ENCODE measurements around the gene LRIT2. TPM values are rescaled to one million over a fixed set of nuclear protein-coding genes. Genes with fewer than 3 reads are reported as not detected.

LRIT2 gene
- total RNA-seq, 1 experiment from 2014 or later, result not detected

- H3K9me3 Mint-ChIP-seq, result no peaks in the 10 kb centered on the region; a peak in 1 of 5 replicates
- 0 out of 4 replicates have a peak, but pooled peaks cover under 1% of the 10 kb centered on the region in 2 experiments for H3K4me1 Mint-ChIP-seq
- no peak overlapping the region for H2BK120ac ChIP-seq (ENCODE audit: low read depth, low read length, poor library complexity, severe bottlenecking)
- H3K27me3 ChIP-seq (ENCODE audit: insufficient read depth, low read length), result peaks cover 3% of the 10 kb centered on the region; the same call in 1 of the 2 replicates
- H3K14ac ChIP-seq (ENCODE audit: insufficient read depth, low read length), result no peak overlapping the region
- no peak overlapping the region for H3K4me3 Mint-ChIP-seq
- no peak overlapping the region for H4K8ac ChIP-seq (replicated peaks; ENCODE audit: insufficient read length, low read depth, low read length)
- no peak overlapping the region for H3K56ac ChIP-seq (ENCODE audit: insufficient read length, low read depth, low read length)
- H3K9me3 ChIP-seq (ENCODE audit: control insufficient read depth, low read depth, low read length), result no peaks in the 10 kb centered on the region
- no peak overlapping the region for H3K27ac ChIP-seq (ENCODE audit: insufficient read length, low read depth, low read length)
- no peaks in the 10 kb centered on the region for H3K79me1 ChIP-seq (ENCODE audit: insufficient read depth, low read depth, low read length, poor library complexity, severe bottlenecking)
- H3K18ac ChIP-seq (ENCODE audit: insufficient read length, low read depth, low read length), result no peak overlapping the region
- no peak overlapping the region for H3T11ph ChIP-seq (ENCODE audit: low read length)
- no peak overlapping the region for H3K9ac ChIP-seq (ENCODE audit: extremely low read depth, insufficient read length, low read length)
- TF ChIP-seq CTCF (conservative IDR thresholded peaks at IDR 0.05), result no peak
- H2AFZ ChIP-seq (ENCODE audit: low read length), result no peak overlapping the region
- WGBS (ENCODE audit: extremely low coverage, insufficient read length, low lambda C conversion rate), result no CpG with 5 or more reads among the region's 3 CpGs
- H3K27ac Mint-ChIP-seq, result no peak overlapping the region; a peak in 1 of 7 replicates
- H3K23me2 ChIP-seq (ENCODE audit: insufficient read length, low read depth, low read length, poor library complexity, severe bottlenecking), result no peaks in the 10 kb centered on the region
- no peaks in the 10 kb centered on the region; the same call in 1 of the 2 replicates for H3K4me1 ChIP-seq (ENCODE audit: insufficient read depth, low read length)
- no peak overlapping the region for H4K5ac ChIP-seq (ENCODE audit: insufficient read length, low read depth, low read length)
- H4K20me1 ChIP-seq (ENCODE audit: control insufficient read depth, insufficient read depth, insufficient read length), result no peaks in the 10 kb centered on the region
- no peak overlapping the region for H2BK20ac ChIP-seq (ENCODE audit: low read depth, low read length, poor library complexity, severe bottlenecking)
- H4K91ac ChIP-seq (ENCODE audit: insufficient read length, low read depth, low read length), result no peak overlapping the region
- H3K4me2 ChIP-seq (ENCODE audit: insufficient read depth, insufficient read length, low read length), result no peak overlapping the region
- peaks cover 33% of the 10 kb centered on the region for H3K27me3 Mint-ChIP-seq (ENCODE audit: low read depth)
- H3K4ac ChIP-seq (ENCODE audit: low read depth, low read length), result no peak overlapping the region
- no peak overlapping the region for H2BK12ac ChIP-seq (ENCODE audit: insufficient read length, low read depth, low read length)
- no peaks in the 10 kb centered on the region for H3K79me2 ChIP-seq (ENCODE audit: insufficient read depth, low read length)
- H2AK5ac ChIP-seq (ENCODE audit: insufficient read length, low read length), result no peak overlapping the region
- no peak overlapping the region for H3K23ac ChIP-seq (ENCODE audit: insufficient read length, low read depth, low read length)
- no peak overlapping the region for H2BK15ac ChIP-seq (ENCODE audit: low read depth, low read length)
- DNase-seq, result no peak
- no peaks in the 10 kb centered on the region for H3K36me3 Mint-ChIP-seq (ENCODE audit: insufficient read depth in 1 of 3, low read depth in 3 of 3)
- H2BK5ac ChIP-seq (ENCODE audit: insufficient read length, low read length), result no peak overlapping the region
These were observed 36.5 kb downstream of the LRIT2 start for GRCh38 chr10:84188815-84189214.

Measured in H9 (cell line).